Measurements from ENCODE around the gene TSTD2. TPM values are rescaled to one million over a fixed set of nuclear protein-coding genes. Genes with fewer than 3 reads are reported as not detected.

TSTD2 gene
- total RNA-seq, 2 experiments from 2014 or later, result 12.6 to 15.0 TPM

DNA sequence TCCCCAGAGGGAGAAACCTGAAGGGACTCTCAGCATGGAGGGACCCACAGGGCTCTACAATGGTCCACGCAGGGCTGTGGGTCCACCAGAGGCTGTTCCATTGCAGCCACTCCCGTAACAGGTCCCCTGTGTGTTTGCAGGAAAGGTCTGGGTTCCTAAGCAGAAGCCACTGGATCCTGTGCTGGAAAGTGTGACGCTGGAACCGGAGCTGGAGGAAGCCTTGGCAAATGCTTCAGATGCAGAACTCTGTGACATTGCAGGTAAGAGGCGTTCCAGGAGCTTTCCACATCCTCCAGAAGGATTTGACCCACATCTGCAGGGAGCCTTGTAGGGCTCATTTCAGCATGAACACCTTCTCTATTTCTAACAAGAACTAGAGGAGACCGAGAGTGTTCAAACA is 80.0 kb downstream of the TSTD2 start:
- no peak overlapping the region for H3K27ac Mint-ChIP-seq
- DNase-seq (no peak), ATAC-seq (no peak)
- no peaks in the 10 kb centered on the region for H3K9me3 Mint-ChIP-seq (ENCODE audit: low read depth)
- H3K4me3 Mint-ChIP-seq, result no peak overlapping the region
- H3K27me3 Mint-ChIP-seq, result peaks cover 58% of the 10 kb centered on the region
- no peaks in the 10 kb centered on the region for H3K36me3 Mint-ChIP-seq
- peaks cover 4% of the 10 kb centered on the region for H3K4me1 Mint-ChIP-seq
- CTCF ChIA-PET, result no interaction called here

DNA sequence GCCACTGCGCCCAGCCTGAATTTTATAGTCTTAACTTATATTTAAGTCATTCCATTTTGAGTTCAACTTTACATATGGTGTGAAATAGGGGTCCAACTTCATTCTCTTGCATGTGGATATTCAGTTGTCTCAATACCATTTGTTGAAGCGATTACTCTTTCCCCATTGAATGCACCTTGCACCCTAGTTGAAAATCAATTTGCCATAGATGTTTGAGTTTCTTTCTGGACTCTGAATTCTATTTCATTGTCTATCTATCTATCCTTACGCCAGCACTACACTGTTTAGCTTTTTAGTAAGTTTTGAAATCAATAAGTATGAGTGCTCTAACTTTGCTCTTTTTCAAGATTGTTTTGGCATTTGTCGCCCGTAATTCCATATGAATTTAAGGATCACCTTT is 81.9 kb downstream of the TSTD2 start:
- Mint-ChIP-seq H3K27me3 (peaks cover 46% of the 10 kb centered on the region), H3K4me3 (no peak overlapping the region), H3K9me3 (ENCODE audit: low read depth) (no peaks in the 10 kb centered on the region), H3K4me1 (peaks cover 1% of the 10 kb centered on the region), H3K36me3 (no peaks in the 10 kb centered on the region), H3K27ac (no peak overlapping the region)
- CTCF ChIA-PET, result no interaction called here
- DNase-seq, result no peak
- no peak for ATAC-seq

DNA sequence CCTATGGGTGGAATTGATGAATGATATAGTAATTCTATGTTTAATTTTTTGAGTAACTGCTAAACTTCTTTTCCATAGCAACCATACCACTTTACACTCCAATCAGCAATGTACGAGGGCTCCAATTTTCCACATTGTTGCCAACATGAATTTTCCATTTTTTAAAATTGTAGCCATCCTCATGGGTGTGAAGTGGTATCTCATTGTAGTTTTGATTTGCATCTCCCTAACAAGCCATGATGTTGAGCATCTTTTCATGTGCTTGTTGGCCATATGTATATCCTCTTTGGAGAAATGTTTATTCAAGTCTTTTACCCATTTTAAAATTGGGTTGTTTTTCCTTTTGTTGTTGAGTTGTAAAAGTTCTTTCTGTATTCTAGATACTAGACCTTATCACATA is 82.8 kb downstream of the TSTD2 start:
- CTCF ChIA-PET, result no interaction called here
- H3K4me1 Mint-ChIP-seq, result peaks cover 1% of the 10 kb centered on the region
- H3K27me3 Mint-ChIP-seq, result peaks cover 42% of the 10 kb centered on the region
- no peaks in the 10 kb centered on the region for H3K9me3 Mint-ChIP-seq (ENCODE audit: low read depth)
- H3K4me3 Mint-ChIP-seq, result no peak overlapping the region
- no peaks in the 10 kb centered on the region for H3K36me3 Mint-ChIP-seq
- no peak for ATAC-seq
- no peak for DNase-seq
- no peak overlapping the region for H3K27ac Mint-ChIP-seq

Other genes starting within 250 kb of the TSTD2 start
- 10 to 100 TPM; 10.3 to 15.3 TPM for gene TDRD7, start 221.3 kb downstream of the TSTD2 start, total RNA-seq
- gene TMOD1, start 131.7 kb downstream of the TSTD2 start, total RNA-seq, result 1 to 10 TPM in 1 of 2 experiments, under 1 TPM in 1; 0.88 to 1.0 TPM
- gene NCBP1, start 453 bp upstream of the TSTD2 start, total RNA-seq, result 10 to 100 TPM; 41.8 to 42.8 TPM
- 10 to 100 TPM in 1 of 2 experiments, 1 to 10 TPM in 1; 7.8 to 11.8 TPM for gene XPA, start 64.0 kb upstream of the TSTD2 start, total RNA-seq
- gene FOXE1, start 219.9 kb upstream of the TSTD2 start, total RNA-seq, result not detected